Upper lobe of left lung (tissue), 4 donors: ENCODE data around the gene LSP1.

ENCODE experiments used
- CTCF ChIP-seq, 6 experiments: fragments of 450-650 bp in 4 of 6; fragments of 200-600 bp in 2 of 6; sonication (generic) in 2 of 6; IDR thresholded peaks; one replicate each; pipeline ENCODE4 v1.5.1; 2016 to 2019; ENCODE audit warnings: antibody characterized with exemption in 6 of 6
- EP300 ChIP-seq, 4 donors: sonication (generic); formaldehyde crosslinking; IDR thresholded peaks; one replicate each; pipeline ENCODE4 v1.5.1; 2017; ENCODE audit warnings: antibody characterized with exemption in 4 of 4, control low read depth in 2 of 4
- POLR2A ChIP-seq, 4 donors: fragments of 450-650 bp; IDR thresholded peaks; one replicate each; pipeline ENCODE4 v1.5.1; 2016 to 2017; ENCODE audit warnings: antibody characterized with exemption in 4 of 4, mild to moderate bottlenecking in 2 of 4
- POLR2AphosphoS5 ChIP-seq, 2 donors: sonication (generic); formaldehyde crosslinking; IDR thresholded peaks; one replicate each; pipeline ENCODE4 v1.5.1; 2017; ENCODE audit warnings: antibody characterized with exemption in 2 of 2

- TF ChIP-seq CTCF (IDR thresholded peaks at IDR 0.05), result no peak
- no peak for TF ChIP-seq POLR2A (IDR thresholded peaks at IDR 0.05)
- no peak for TF ChIP-seq POLR2AphosphoS5 (IDR thresholded peaks at IDR 0.05)
- no peak for TF ChIP-seq EP300 (IDR thresholded peaks at IDR 0.05)
Measured at GRCh38 chr11:1892558-1892957, 39.7 kb downstream of the LSP1 start.
